ENCODE results near the gene OBSCN. TPM values are rescaled to one million over a fixed set of nuclear protein-coding genes. Genes with fewer than 3 reads are reported as not detected.

OBSCN gene
- total RNA-seq, 1 donor from 2014 or later, result 16.9 TPM

- Mint-ChIP-seq H3K27ac (ENCODE audit: unreplicated experiment) (no peak overlapping the region), H3K4me3 (ENCODE audit: unreplicated experiment) (no peak overlapping the region), H3K4me1 (ENCODE audit: unreplicated experiment) (no peaks in the 10 kb centered on the region), H3K36me3 (ENCODE audit: low read depth, unreplicated experiment) (peaks cover 17% of the 10 kb centered on the region), H3K9me3 (ENCODE audit: unreplicated experiment) (no peaks in the 10 kb centered on the region), H3K27me3 (ENCODE audit: unreplicated experiment) (peaks cover 3% of the 10 kb centered on the region)
- TF ChIP-seq CTCF (IDR thresholded peaks at IDR 0.05; ENCODE audit: unreplicated experiment), result no peak
- DNase-seq (ENCODE audit: low spot score), result no peak
Observed at GRCh38 chr1:228258486-228258885, 50.6 kb downstream of the OBSCN start.

- no peak for DNase-seq (ENCODE audit: low spot score)
- H3K4me3 Mint-ChIP-seq (ENCODE audit: unreplicated experiment), result no peak overlapping the region
- peaks cover 3% of the 10 kb centered on the region for H3K27me3 Mint-ChIP-seq (ENCODE audit: unreplicated experiment)
- TF ChIP-seq CTCF (IDR thresholded peaks at IDR 0.05; ENCODE audit: unreplicated experiment), result no peak
- H3K27ac Mint-ChIP-seq (ENCODE audit: unreplicated experiment), result no peak overlapping the region
- peaks cover 16% of the 10 kb centered on the region for H3K36me3 Mint-ChIP-seq (ENCODE audit: low read depth, unreplicated experiment)
- no peaks in the 10 kb centered on the region for H3K9me3 Mint-ChIP-seq (ENCODE audit: unreplicated experiment)
- H3K4me1 Mint-ChIP-seq (ENCODE audit: unreplicated experiment), result no peaks in the 10 kb centered on the region
Observed at GRCh38 chr1:228259368-228259894, 51.6 kb downstream of the OBSCN start.

GRCh38 chr1:228259951-228260350 is 52.1 kb downstream of the OBSCN start:
- Mint-ChIP-seq H3K4me3 (ENCODE audit: unreplicated experiment) (no peak overlapping the region), H3K4me1 (ENCODE audit: unreplicated experiment) (no peaks in the 10 kb centered on the region), H3K27ac (ENCODE audit: unreplicated experiment) (no peak overlapping the region), H3K9me3 (ENCODE audit: unreplicated experiment) (no peaks in the 10 kb centered on the region), H3K36me3 (ENCODE audit: low read depth, unreplicated experiment) (peaks cover 12% of the 10 kb centered on the region), H3K27me3 (ENCODE audit: unreplicated experiment) (peaks cover 4% of the 10 kb centered on the region)
- no peak for DNase-seq (ENCODE audit: low spot score)
- no peak for TF ChIP-seq CTCF (IDR thresholded peaks at IDR 0.05; ENCODE audit: unreplicated experiment)

- Mint-ChIP-seq H3K4me1 (ENCODE audit: unreplicated experiment) (no peaks in the 10 kb centered on the region), H3K9me3 (ENCODE audit: unreplicated experiment) (no peaks in the 10 kb centered on the region)
Observed at GRCh38 chr1:228261706-228262105, 53.9 kb downstream of the OBSCN start.

More at GRCh38 chr1:228261706-228262105, 53.9 kb downstream of the OBSCN start:
- Mint-ChIP-seq H3K4me3 (ENCODE audit: unreplicated experiment) (no peak overlapping the region), H3K36me3 (ENCODE audit: low read depth, unreplicated experiment) (peaks cover 4% of the 10 kb centered on the region), H3K27me3 (ENCODE audit: unreplicated experiment) (peaks cover 4% of the 10 kb centered on the region), H3K27ac (ENCODE audit: unreplicated experiment) (no peak overlapping the region)
- no peak for TF ChIP-seq CTCF (IDR thresholded peaks at IDR 0.05; ENCODE audit: unreplicated experiment)
- DNase-seq (ENCODE audit: low spot score), result no peak
